Stimulated activated CD8-positive, alpha-beta memory T cell treated with anti-CD3 and anti-CD28 coated beads, Interleukin-4, amount 100 ng/mL, for 1 hour (primary cell): ENCODE data around the gene LGALS4.
A peak's percentile ranks its signal among the peaks of the same experiment; 100 is the strongest.
"Not testable (repeated sequence)": the region's sequence is repeated elsewhere in the genome, so short reads cannot be mapped to it uniquely, and the experiment has no call there.

Experiments
- DNase-seq, 2 donors: peaks; one replicate each; pipeline ENCODE4 v3.0.0-alpha.2; 2020; ENCODE audit warnings: low read depth in 2 of 2, low spot score in 1 of 2

LGALS4 gene

GRCh38 chr19:38842439-38843174, 29.9 kb upstream of the LGALS4 start:
- peak in 1 of 2 donors; percentile 30 for DNase-seq

GRCh38 chr19:38841787-38842438, 29.2 kb upstream of the LGALS4 start:
- peak in 1 of 2 donors; percentile 21 for DNase-seq

- no peak for DNase-seq
Observed at GRCh38 chr19:38841180-38841766, 28.5 kb upstream of the LGALS4 start.

DNA sequence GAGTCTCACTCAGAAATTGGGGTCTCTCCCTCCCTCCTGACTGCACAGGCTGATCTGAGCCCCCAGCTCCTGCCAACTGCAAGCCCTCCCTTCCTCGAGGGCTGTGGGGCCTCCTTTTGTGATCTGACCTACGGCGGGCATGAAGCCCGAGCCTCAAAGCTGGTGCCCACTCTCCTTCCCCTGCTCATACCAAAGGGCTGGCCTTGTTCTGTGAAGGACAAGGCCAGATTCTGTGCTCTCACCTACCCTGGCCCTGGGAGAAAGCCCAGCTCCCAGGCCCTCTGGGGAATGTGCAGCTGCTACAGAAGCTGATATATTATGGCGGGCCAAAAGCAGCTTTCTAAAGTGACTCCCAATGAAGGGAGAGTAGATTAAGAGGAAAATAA, 27.8 kb upstream of the LGALS4 start:
- DNase-seq = no peak

DNA sequence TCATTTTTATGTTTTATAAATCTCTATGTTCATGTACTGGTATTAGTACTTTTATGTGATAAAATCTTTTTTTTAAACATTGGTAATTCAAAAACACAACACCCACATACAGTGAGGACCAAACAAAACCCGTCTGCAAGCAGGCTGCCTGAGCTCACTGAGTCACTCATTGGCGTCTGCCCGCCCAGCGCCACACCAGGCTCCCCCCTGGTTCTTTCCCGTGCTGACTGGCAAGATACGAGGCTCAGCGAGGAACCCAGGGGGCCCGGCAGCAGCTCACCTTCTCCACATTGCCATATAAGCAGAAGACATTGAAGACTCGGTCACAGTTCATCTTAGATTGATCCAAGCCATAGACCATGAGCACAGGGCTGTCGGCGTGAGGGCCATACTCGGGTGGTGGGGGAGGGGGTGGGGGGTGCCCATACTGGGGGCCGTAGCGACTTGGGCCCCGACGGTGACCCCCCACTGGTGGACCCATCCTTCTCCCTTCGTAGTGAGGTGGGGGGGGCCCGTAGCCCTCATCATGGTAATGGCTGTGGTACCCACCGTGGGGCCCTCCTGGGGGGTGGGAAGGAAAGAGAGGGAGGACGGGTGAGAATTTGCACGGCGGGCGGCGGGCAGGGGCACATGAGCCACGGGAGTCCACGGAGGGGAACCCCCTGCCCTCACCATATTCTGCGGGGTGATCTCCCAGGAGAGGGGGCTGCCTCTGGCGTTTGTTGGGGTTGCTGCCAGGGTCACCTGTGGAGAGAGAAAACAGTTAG, 27.3 kb upstream of the LGALS4 start:
- DNase-seq = no peak

DNA sequence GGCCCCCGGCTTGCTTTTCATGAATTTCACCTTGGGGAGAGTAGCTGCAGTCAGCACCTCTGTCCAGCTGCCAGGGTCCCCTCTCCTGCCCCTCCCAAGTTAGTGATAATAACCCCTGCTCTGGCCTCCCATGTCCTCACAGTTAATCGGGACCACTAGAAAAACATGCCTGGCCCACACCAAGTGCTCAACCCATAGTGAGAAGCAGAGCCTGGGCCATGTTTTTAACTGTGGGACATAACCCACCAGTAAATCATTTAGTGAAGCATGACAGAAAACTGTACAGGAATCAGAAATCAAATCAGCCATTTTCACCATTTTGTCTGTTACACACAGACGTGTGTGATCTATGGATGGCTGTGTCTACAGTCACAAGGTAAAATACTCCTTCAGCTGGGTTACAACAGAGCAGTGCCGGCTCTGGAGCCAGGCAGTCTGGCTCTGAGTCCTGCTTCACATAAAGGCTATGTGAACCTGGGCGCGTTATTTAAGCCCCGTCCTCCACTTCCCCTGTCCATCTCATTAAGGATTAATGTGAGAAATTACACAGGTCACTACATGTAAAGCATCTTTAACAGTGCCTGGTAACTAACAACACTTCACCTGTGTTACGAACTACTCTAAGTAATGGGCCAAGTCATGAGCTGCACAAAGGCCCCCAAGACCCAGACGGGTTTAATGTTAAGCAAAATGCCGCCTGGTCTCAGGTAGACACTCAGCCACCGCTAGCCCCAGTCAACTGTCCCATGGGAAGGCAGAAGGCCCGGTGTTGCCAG, 26.4 kb upstream of the LGALS4 start:
- no peak for DNase-seq

- DNase-seq = peak in 1 of 2 donors; percentile 27
Observed at GRCh38 chr19:38838208-38838985, 25.7 kb upstream of the LGALS4 start.

DNA sequence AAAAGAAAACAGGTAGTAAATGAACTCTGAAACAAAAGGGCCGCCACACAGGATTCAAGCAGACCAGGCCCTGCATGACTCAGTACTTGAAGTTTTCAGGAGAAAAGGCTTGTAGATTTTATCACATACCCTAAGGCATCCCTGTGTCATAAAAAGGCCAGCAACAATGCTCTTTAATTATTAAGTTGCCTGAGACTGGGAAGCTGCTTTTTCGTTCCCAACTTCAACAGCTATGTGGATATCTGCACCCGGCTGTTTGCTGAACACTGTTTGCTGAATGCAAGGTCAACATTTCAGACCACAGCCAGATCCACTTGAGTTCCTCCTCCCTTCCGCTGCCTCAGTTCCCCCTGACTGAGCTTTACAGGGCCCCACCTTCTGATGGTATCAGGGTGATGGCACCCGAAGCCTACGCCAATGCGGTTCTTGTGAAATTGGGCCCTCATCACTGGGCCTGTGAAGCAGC, 24.9 kb upstream of the LGALS4 start:
- no peak for DNase-seq

- no peak for DNase-seq
Observed at GRCh38 chr19:38836983-38837626, 24.4 kb upstream of the LGALS4 start.

DNA sequence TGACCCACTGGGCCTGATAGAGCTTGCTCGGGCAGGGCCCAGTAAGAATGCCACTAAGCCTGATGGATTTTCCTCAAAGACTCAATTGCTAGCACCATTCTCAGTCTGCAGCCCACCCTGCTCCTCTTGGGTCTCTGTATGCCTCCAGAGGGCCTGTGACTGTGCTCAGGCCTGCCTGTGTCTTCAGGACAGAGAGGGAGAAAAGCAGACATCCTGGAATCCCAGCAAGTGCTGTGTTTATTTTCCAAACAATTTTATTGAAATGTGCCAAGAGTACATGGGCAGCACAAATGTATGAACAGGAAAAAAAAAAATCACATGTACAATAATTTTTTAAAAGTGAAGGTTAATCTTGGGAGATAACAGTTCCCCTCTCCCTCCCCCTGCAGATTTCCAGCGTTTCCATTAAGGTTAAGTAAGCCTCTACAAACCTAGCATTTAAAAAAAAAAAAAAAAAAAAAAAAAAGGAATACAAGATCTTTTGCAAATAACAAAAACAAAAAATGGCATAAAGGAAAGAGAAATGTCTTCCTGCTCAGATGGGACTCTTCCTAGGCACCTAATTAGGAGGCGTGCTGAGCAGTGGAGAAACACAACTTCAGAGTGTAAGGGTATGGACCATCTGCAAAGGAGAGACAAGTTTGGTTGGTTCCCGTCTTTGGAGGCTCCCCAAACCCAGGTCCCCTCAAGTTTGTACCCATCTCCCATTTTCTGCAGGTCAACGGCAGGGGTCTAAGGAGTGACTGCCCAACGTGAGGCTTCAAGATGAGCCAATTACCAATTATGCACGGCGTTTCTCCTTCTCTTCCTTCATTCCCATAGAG, 23.6 kb upstream of the LGALS4 start:
- no peak for DNase-seq

DNA sequence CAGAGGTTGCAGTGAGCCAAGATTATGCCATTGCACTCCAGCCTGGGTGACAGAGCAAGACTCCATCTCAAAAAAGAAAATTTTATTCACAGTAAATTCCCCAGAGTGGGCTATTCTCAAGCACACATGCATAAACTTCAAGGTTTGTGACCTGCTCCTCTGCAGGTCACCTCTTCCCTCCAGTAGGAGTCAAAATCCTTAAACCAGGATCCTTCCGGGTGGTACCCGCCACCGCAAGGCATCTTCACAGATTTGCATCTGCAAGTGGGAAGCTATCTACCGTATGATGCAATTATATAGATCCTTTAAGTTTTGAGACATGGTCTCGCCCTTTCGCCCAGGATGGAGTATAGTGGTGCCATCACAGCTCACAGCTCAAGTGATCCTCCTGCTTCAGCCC, 21.8 kb upstream of the LGALS4 start:
- no peak for DNase-seq

DNA sequence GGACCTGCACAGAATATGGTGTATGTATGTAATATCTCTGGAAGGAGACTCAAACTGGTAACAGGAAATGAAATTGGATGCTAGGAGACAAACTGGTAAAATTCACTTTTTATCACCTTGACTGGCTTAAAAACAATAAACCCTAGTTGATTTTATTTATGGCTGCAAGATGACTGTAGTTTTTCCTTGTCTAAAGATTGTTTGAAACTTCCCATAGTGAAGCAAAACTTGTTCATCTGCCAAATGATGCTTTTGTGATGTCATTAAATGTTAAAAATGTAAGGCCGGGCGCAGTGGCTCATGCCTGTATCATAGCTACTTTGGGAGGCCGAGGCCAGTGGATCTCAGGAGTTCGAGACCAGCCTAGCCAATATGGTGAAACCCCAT, 21.4 kb upstream of the LGALS4 start:
- DNase-seq = no peak

GRCh38 chr19:38833092-38833425, 20.3 kb upstream of the LGALS4 start:
- DNase-seq = no peak

DNA sequence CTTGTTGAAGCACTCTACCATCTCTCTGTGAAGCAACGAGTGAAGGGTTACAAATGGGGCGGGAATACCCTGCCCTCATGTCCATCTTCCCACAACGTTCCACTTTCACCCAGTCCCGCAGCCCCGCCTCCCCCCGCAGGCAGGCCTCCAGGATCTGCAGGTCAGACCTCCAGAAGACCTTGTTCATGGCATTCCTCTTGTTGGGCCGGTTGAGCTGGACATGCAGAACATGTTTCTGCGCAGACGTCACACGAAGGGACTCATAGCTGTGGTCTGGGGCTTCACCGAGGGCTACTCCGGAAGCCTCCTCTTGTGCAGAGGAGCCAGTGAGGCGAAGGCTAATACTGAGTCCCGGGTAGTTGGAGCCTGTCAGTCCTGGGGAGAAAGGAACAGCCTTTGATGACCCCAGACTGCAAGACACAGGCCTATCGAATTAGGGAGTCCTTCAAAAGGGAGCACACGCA, 18.4 kb upstream of the LGALS4 start:
- DNase-seq = no peak

- no peak for DNase-seq
Observed at GRCh38 chr19:38830039-38830733, 17.4 kb upstream of the LGALS4 start.

DNA sequence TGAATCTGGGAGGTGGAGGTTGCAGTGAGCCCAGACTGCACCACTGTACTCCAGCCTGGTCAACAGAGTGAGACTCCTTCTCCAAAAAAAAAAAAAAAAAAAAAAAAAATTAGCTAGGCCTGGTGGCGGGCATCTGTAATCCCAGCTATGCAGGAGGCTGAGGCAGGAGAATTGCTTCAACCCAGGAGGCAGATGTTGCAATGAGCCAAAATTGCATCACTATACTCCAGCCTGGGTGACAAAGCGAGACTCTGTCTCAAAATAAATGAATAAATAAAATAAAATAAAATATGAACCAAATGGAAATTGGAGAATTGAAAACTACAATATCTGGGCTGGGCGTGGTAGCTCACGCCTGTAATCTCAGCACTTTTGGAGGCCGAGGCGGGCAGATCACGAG, 16.5 kb upstream of the LGALS4 start:
- DNase-seq = not testable (repeated sequence)

GRCh38 chr19:38826856-38827551, 14.3 kb upstream of the LGALS4 start:
- DNase-seq = no peak

GRCh38 chr19:38825936-38826335, 13.2 kb upstream of the LGALS4 start:
- DNase-seq = not testable (repeated sequence)
